Mucosa of rectum (tissue), 2 donors: ENCODE data around the gene SAE1.

ENCODE experiments used
- H3K27ac ChIP-seq, 2 donors: one replicate each; pipeline ENCODE4 v1.7.0; 2013; ENCODE audit warnings: inconsistent platforms in 2 of 2, low read depth in 2 of 2, low read length in 2 of 2
- H3K27me3 ChIP-seq, 2 donors: one replicate each; pipeline ENCODE4 v1.7.0; 2013; ENCODE audit warnings: low read length in 2 of 2; ENCODE audit not compliant: control insufficient read depth in 2 of 2, insufficient read depth in 2 of 2
- H3K36me3 ChIP-seq, 2 donors: one replicate each; pipeline ENCODE4 v1.7.0; 2013; ENCODE audit warnings: low read length in 2 of 2; ENCODE audit not compliant: control insufficient read depth in 2 of 2, insufficient read depth in 2 of 2
- H3K4me1 ChIP-seq, 2 donors: one replicate each; pipeline ENCODE4 v1.7.0; 2013; ENCODE audit warnings: low read length in 2 of 2, mild to moderate bottlenecking in 1 of 2; ENCODE audit not compliant: control insufficient read depth in 2 of 2, insufficient read depth in 2 of 2
- H3K4me3 ChIP-seq, 2 donors: one replicate each; pipeline ENCODE4 v1.7.0; 2013; ENCODE audit warnings: low read length in 2 of 2
- H3K9ac ChIP-seq, 2 donors: one replicate each; pipeline ENCODE4 v1.7.0; 2013; ENCODE audit warnings: low read length in 2 of 2, low read depth in 1 of 2, mild to moderate bottlenecking in 1 of 2
- H3K9me3 ChIP-seq, 2 donors: one replicate each; pipeline ENCODE4 v1.7.0; 2013; ENCODE audit warnings: low read length in 2 of 2; ENCODE audit not compliant: control insufficient read depth in 2 of 2
- donor health status: healthy.
- donor health status: Normal muscosa, but diverticular disease.

The SAE1 gene

DNA sequence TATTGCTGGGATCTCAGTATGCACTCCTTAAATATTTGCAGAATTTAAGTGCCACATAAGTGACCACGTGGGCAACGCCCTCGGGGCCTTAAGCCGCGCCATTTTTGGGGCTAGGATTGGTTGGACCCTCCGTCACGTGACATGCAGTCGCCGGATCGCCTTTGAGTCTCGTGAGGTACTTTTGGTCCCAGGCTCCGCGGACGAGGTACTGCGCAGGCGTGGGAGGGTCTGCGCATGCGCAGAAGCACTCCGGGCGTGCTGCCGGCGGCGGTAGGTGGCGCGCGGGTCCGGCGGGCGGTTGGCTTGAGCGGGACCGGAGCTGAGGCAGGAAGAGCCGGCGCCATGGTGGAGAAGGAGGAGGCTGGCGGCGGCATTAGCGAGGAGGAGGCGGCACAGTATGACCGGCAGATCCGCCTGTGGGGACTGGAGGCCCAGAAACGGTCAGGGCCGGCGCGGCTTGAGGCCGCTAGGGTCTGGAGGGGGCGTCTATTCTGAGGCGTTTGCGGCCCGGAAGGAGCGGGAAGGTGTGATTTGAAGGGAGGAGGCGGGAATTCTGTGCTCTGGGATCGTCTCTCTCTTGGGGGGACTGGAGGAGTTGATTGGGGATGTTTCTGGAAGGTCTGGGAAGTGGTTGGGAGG is at the start of gene SAE1:
Gene SAE1 (plus strand): TSS at position 247 of the 639 bp plus-strand sequence. CDS start 96 bp downstream, at position 343.
- Histone ChIP-seq H3K9ac (peak within 1 kb of the TSS; percentile 92 to 94), H3K36me3 (peaks cover 0 to 3% of the 10 kb centered on the region in 2 donors), H3K4me3 (peak within 1 kb of the TSS; percentile 87 to 93), H3K27ac (peak within 1 kb of the TSS; percentile 85 to 88), H3K4me1 (peaks cover 3 to 7% of the 10 kb centered on the region in 2 donors), H3K27me3 (no peaks in the 10 kb centered on the region), H3K9me3 (no peaks in the 10 kb centered on the region)

GRCh38 chr19:47081095-47081494 is 49.5 kb upstream of the SAE1 start:
- Histone ChIP-seq H3K9me3 (no peaks in the 10 kb centered on the region), H3K36me3 (peaks cover 47 to 60% of the 10 kb centered on the region in 2 donors), H3K27me3 (no peaks in the 10 kb centered on the region), H3K9ac (no peak overlapping the region), H3K27ac (no peak overlapping the region), H3K4me3 (no peak overlapping the region), H3K4me1 (peaks cover 0 to 2% of the 10 kb centered on the region in 2 donors)

DNA sequence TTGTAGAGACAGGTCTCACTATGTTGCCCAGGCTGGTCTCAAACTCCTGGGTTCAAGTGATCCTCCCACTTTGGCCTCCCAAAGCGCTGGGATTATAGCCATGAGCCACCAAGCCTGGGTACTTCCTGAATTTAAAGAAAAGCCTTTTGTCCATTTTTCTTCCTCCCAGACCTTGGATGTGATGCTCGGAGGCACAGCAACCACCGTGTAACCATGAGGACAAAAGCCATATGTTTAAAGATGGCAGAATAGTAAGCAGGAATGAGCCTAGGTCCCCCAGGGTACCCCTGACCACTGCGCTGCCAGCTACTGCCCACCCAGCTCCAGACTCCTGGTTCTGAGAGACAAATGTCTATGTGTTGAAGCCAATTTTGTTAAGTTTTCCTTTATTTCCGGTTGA is 48.1 kb upstream of the SAE1 start:
- Histone ChIP-seq H3K4me3 (no peak overlapping the region), H3K27ac (no peak overlapping the region), H3K9ac (no peak overlapping the region), H3K4me1 (peaks cover 0 to 2% of the 10 kb centered on the region in 2 donors), H3K9me3 (no peaks in the 10 kb centered on the region), H3K27me3 (no peaks in the 10 kb centered on the region), H3K36me3 (peaks cover 46 to 58% of the 10 kb centered on the region in 2 donors)

- peaks cover 8 to 12% of the 10 kb centered on the region in 2 donors for H3K4me1 ChIP-seq
- no peaks in the 10 kb centered on the region for H3K27me3 ChIP-seq
- no peak overlapping the region for H3K9ac ChIP-seq
- H3K27ac ChIP-seq: no peak overlapping the region
- peaks cover 51 to 67% of the 10 kb centered on the region in 2 donors for H3K36me3 ChIP-seq
- no peak overlapping the region for H3K4me3 ChIP-seq
- H3K9me3 ChIP-seq: no peaks in the 10 kb centered on the region
These were observed 45.7 kb upstream of the SAE1 start for GRCh38 chr19:47084879-47085439.

- no peak overlapping the region for H3K4me3 ChIP-seq
- H3K36me3 ChIP-seq: peaks cover 53 to 65% of the 10 kb centered on the region in 2 donors
- no peak overlapping the region for H3K27ac ChIP-seq
- H3K4me1 ChIP-seq: peaks cover 10 to 17% of the 10 kb centered on the region in 2 donors
- H3K27me3 ChIP-seq: no peaks in the 10 kb centered on the region
- no peak overlapping the region for H3K9ac ChIP-seq
- H3K9me3 ChIP-seq: no peaks in the 10 kb centered on the region
These were observed 44.4 kb upstream of the SAE1 start for GRCh38 chr19:47086280-47086679.

DNA sequence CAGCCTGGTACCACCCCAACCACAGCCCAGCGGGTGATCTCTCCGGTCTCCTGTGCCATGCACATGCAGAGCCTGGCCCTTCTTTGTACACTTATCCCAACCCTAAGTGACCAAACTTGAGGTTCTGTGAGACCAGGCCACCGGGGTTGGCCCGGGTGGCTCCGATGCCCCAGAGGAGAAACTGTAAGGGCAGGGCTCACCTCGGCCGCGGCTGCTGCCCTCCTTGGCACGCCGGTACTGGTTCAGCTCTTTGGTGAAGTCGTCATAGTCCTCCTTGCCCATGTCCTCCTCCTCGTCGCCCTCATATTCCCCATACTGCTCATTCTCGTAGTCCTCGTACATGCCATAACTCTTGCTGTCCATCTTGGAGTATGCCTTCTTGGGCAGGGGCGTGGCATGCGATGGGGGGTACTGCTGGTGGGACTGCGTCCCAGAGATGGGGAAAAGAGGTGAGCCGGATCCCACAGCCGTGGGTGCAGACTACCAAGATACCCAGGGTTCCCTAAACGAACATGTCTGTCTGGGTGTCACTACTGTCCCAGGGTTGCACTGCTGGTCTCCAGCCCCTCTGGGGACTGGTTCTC is 40.8 kb upstream of the SAE1 start:
- Histone ChIP-seq H3K9ac (peak overlapping the region; percentile 14 to 63), H3K36me3 (peaks cover 41 to 56% of the 10 kb centered on the region in 2 donors), H3K9me3 (no peaks in the 10 kb centered on the region), H3K4me1 (peaks cover 25 to 35% of the 10 kb centered on the region in 2 donors), H3K27ac (peak overlapping the region; percentile 91 to 95), H3K4me3 (no peak overlapping the region), H3K27me3 (no peaks in the 10 kb centered on the region)

GRCh38 chr19:47093254-47093653 is 37.4 kb upstream of the SAE1 start:
- peak overlapping the region; percentile 6 to 98 for H3K27ac ChIP-seq
- no peak overlapping the region for H3K9ac ChIP-seq
- peaks cover 29 to 42% of the 10 kb centered on the region in 2 donors for H3K36me3 ChIP-seq
- peaks cover 58 to 67% of the 10 kb centered on the region in 2 donors for H3K4me1 ChIP-seq
- H3K27me3 ChIP-seq: no peaks in the 10 kb centered on the region
- H3K4me3 ChIP-seq: no peak overlapping the region
- H3K9me3 ChIP-seq: no peaks in the 10 kb centered on the region

DNA sequence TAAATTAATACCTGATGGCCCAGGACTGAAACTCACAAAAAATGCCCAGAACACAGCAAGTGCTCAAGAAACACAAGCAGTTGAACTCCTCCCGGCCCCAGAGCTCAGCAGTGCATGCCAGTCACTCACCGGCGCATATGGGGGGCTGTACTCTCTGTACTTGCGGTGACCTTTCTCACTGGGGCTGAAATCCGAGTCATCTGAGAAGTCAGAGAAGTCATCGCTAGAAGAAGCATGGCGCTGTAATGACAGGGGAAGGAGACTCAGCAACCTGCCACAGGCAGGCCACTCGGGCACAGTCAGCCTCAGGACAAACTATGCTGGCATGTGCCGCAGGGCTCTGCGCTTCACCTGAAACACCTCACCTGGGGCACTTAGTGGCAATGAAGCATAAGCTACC is 36.8 kb upstream of the SAE1 start:
- H3K4me1 ChIP-seq: peaks cover 60 to 70% of the 10 kb centered on the region in 2 donors
- H3K36me3 ChIP-seq: peaks cover 29 to 40% of the 10 kb centered on the region in 2 donors
- H3K9me3 ChIP-seq: no peaks in the 10 kb centered on the region
- H3K9ac ChIP-seq: peak overlapping the region; percentile 17 to 79
- no peaks in the 10 kb centered on the region for H3K27me3 ChIP-seq
- peak overlapping the region; percentile 98 to 99 for H3K27ac ChIP-seq
- no peak overlapping the region for H3K4me3 ChIP-seq

DNA sequence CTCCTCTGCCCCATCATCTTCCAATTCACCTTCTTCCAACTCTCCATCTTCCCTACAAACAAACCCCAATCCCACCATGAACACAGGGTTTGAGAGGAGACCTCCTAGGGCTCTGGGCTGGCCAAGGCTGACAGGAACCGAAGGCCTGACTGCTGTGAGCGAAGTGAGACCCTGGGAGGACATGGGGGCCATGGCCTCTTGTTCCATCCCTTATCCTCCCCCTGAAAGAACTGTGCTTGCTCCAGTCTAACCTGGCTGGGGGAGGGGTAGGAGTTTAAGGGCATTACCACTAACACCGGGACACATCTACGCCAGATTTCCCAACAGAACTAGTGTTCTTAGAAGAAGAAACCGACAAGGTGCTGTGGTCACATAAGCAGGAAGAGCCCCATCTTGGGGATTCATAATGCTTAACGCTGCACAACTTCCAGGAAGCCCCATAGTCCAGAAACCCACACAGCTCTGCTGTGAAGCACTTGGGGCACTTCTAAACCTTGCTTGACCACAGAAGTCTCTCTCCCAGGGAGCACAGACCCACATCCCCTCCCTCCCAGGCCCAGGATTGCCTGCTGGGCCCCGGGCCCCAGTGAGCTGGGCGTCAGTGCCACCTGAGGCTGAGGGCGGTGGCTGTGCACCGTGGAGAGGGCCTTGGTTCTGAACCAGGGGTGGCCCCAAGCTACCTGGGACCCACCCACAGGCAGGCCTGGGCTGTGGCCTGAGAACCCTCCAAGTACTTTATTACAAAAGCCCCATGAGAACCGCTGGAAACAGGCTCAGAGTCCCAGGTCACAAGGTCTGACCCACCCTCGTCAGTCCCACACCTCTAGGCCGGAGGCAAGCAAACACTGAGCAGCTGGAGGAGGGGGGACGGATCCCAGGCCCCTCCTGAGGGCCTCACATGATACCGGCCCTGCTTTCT is 35.8 kb upstream of the SAE1 start:
- H3K9me3 ChIP-seq: no peaks in the 10 kb centered on the region
- peak overlapping the region; percentile 98 to 99 for H3K27ac ChIP-seq
- H3K36me3 ChIP-seq: peaks cover 25 to 33% of the 10 kb centered on the region in 2 donors
- peak overlapping the region; percentile 36 to 44 for H3K4me3 ChIP-seq
- no peaks in the 10 kb centered on the region for H3K27me3 ChIP-seq
- H3K4me1 ChIP-seq: peaks cover 55 to 64% of the 10 kb centered on the region in 2 donors
- peak overlapping the region; percentile 75 to 79 for H3K9ac ChIP-seq
